Activated naive CD8-positive, alpha-beta T cell treated with anti-CD3 and anti-CD28 coated beads, Interleukin-2, amount 50 U/mL, for 24 hours (primary cell): ENCODE measurements around the gene SLC39A7.

Experiments used
- ATAC-seq: fragments of 150-1000 bp; cut with Tn5 transposase; one replicate; pipeline ENCODE4 v1.10.0; 2021
- DNase-seq: peaks from one replicate; pipeline ENCODE4 v3.0.0; 2021
- H3K27ac Mint-ChIP-seq: one replicate; pipeline ENCODE4 v1.8.0; 2021; ENCODE audit warnings: mild to moderate bottlenecking, mixed read lengths
- H3K27me3 Mint-ChIP-seq: one replicate; pipeline ENCODE4 v1.8.0; 2021; ENCODE audit warnings: mixed read lengths
- H3K36me3 Mint-ChIP-seq: one replicate; pipeline ENCODE4 v1.8.0; 2021; ENCODE audit warnings: low read depth, mixed read lengths
- H3K4me1 Mint-ChIP-seq: one replicate; pipeline ENCODE4 v1.8.0; 2021; ENCODE audit warnings: mixed read lengths
- H3K4me3 Mint-ChIP-seq: one replicate; pipeline ENCODE4 v1.8.0; 2021; ENCODE audit warnings: mild to moderate bottlenecking, moderate library complexity, mixed read lengths
- H3K9me3 Mint-ChIP-seq: one replicate; pipeline ENCODE4 v1.8.0; 2021; ENCODE audit warnings: mixed read lengths

Gene SLC39A7

GRCh38 chr6:33248643-33248931 is 47.9 kb downstream of the SLC39A7 start:
- ATAC-seq (peak; percentile 10), DNase-seq (no peak)
- peaks cover 24% of the 10 kb centered on the region for H3K36me3 Mint-ChIP-seq
- H3K4me3 Mint-ChIP-seq: peak overlapping the region; percentile 90
- no peaks in the 10 kb centered on the region for H3K9me3 Mint-ChIP-seq
- H3K4me1 Mint-ChIP-seq: peaks cover 44% of the 10 kb centered on the region
- peak overlapping the region; percentile 94 for H3K27ac Mint-ChIP-seq
- H3K27me3 Mint-ChIP-seq: peaks cover 5% of the 10 kb centered on the region

GRCh38 chr6:33248932-33249731 is 48.5 kb downstream of the SLC39A7 start:
- peak; percentile 96 for DNase-seq
- Mint-ChIP-seq H3K9me3 (no peaks in the 10 kb centered on the region), H3K27ac (peak overlapping the region; percentile 94), H3K27me3 (peaks cover 4% of the 10 kb centered on the region), H3K4me1 (peaks cover 44% of the 10 kb centered on the region), H3K36me3 (peaks cover 24% of the 10 kb centered on the region), H3K4me3 (peak overlapping the region; percentile 90)
- ATAC-seq: peak; percentile 94

DNA sequence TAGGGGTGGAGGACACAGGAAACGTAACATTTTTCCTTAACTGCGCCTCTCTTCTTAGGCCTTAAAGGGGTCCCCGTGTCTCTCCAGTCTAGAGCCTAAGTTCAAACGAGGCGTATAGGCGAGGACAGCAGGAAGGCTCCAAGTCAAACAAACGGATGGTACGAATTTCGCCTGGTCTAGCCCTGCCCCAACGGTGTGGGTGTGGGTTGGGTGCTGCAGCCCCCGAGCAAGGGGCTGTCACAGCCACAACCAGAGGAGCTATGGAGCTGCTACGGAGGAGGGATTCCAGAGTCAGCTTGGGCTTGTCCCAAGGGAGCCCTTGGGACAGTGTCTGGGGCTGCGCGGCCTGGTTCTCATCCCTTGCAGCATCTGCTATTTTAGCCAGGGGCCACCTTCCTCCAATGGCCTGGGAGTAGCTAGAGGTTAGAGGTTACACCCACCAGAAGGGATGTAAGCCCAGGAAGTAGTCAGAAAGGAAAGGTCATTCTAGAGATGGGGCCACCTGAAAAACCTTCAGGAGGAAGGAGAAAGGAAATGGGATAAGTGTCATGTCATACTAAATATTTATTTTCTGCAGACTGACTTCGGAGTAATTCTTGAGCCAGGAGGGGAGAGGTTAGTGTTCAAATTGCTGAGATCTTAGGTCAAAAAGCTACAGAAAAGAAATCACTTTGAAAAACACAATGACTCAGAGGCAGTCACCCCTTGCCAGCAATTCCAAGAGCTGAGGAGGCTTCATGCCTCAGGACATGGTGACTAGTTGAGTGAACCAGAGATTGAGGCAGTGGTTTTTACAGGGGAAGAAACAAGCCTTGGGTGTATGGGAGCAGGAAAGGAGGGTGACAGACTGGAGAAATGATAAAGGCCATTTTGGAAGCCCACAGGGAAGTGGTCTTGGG is 49.3 kb downstream of the SLC39A7 start:
- H3K27me3 Mint-ChIP-seq: peaks cover 4% of the 10 kb centered on the region
- peak overlapping the region; percentile 94 for H3K27ac Mint-ChIP-seq
- peaks cover 44% of the 10 kb centered on the region for H3K4me1 Mint-ChIP-seq
- ATAC-seq (no peak), DNase-seq (peak; percentile 19)
- peak overlapping the region; percentile 90 for H3K4me3 Mint-ChIP-seq
- H3K36me3 Mint-ChIP-seq: peaks cover 24% of the 10 kb centered on the region
- H3K9me3 Mint-ChIP-seq: no peaks in the 10 kb centered on the region

DNA sequence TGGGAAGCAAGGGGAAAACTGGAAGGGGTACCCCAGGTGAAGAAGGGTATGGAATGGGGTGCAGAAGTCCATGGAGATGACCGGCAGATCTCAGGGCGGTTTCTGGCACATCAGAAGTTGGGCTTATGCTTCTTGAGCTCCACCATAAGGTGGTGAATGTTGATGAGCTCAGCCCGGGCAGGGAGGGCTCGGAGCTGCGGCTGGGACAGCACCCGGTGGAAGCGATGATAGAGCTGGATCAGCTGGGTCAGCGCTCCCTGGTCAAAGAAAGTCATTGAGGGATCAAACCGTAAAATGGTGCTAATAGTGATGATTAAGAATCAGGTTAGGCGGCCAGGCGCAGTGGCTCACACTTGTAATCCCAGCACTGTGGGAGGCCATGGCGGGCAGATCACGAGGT is 50.1 kb downstream of the SLC39A7 start:
- H3K36me3 Mint-ChIP-seq: peaks cover 24% of the 10 kb centered on the region
- peak overlapping the region; percentile 94 for H3K27ac Mint-ChIP-seq
- H3K4me3 Mint-ChIP-seq: peak overlapping the region; percentile 90
- peaks cover 4% of the 10 kb centered on the region for H3K27me3 Mint-ChIP-seq
- DNase-seq (no peak), ATAC-seq (no peak)
- no peaks in the 10 kb centered on the region for H3K9me3 Mint-ChIP-seq
- H3K4me1 Mint-ChIP-seq: peaks cover 44% of the 10 kb centered on the region

- peak overlapping the region; percentile 13 for H3K4me3 Mint-ChIP-seq
- H3K36me3 Mint-ChIP-seq: peaks cover 24% of the 10 kb centered on the region
- peaks cover 1% of the 10 kb centered on the region for H3K27me3 Mint-ChIP-seq
- no peak for ATAC-seq
- H3K9me3 Mint-ChIP-seq: no peaks in the 10 kb centered on the region
- H3K4me1 Mint-ChIP-seq: peaks cover 44% of the 10 kb centered on the region
- peak overlapping the region; percentile 41 for H3K27ac Mint-ChIP-seq
- no peak for DNase-seq
Measured at GRCh38 chr6:33251395-33252012, 50.8 kb downstream of the SLC39A7 start.

- ATAC-seq (no peak), DNase-seq (no peak)
- H3K4me3 Mint-ChIP-seq: no peak overlapping the region
- H3K27me3 Mint-ChIP-seq: no peaks in the 10 kb centered on the region
- peaks cover 44% of the 10 kb centered on the region for H3K4me1 Mint-ChIP-seq
- peak overlapping the region; percentile 17 for H3K27ac Mint-ChIP-seq
- H3K36me3 Mint-ChIP-seq: peaks cover 27% of the 10 kb centered on the region
- H3K9me3 Mint-ChIP-seq: no peaks in the 10 kb centered on the region
Measured at GRCh38 chr6:33252759-33253158, 52.1 kb downstream of the SLC39A7 start.
